ENCODE results near the gene TIMM17A.

The TIMM17A gene

DNA sequence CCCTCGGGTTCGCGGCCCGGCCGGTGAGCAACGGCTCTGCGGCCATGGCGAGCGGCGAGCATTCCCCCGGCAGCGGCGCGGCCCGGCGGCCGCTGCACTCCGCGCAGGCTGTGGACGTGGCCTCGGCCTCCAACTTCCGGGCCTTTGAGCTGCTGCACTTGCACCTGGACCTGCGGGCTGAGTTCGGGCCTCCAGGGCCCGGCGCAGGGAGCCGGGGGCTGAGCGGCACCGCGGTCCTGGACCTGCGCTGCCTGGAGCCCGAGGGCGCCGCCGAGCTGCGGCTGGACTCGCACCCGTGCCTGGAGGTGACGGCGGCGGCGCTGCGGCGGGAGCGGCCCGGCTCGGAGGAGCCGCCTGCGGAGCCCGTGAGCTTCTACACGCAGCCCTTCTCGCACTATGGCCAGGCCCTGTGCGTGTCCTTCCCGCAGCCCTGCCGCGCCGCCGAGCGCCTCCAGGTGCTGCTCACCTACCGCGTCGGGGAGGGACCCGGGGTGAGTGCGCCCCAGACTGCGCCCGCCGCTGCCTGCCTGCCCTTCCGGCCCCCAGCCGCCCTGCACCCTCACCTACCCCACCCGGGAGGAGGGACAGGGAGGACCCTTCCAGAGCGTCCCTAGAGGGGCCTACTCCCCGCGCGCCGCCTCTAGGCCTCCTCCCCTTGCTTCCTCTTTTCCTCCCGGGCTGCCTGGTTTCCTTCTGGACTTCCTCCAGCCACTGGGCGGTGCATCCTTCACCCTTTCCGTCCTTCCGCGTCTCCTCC is 27.5 kb downstream of the TIMM17A start, which contains the start of gene RNPEP:
Gene RNPEP (plus strand): TSS at position 26 of the 757 bp plus-strand sequence. CDS start 19 bp downstream, at position 45.
- peak within 1 kb of the TSS; percentile 91 for H3K4me3 ChIP-seq (ENCODE audit: low read depth, low read length)
- TF ChIP-seq, protein P1, sequence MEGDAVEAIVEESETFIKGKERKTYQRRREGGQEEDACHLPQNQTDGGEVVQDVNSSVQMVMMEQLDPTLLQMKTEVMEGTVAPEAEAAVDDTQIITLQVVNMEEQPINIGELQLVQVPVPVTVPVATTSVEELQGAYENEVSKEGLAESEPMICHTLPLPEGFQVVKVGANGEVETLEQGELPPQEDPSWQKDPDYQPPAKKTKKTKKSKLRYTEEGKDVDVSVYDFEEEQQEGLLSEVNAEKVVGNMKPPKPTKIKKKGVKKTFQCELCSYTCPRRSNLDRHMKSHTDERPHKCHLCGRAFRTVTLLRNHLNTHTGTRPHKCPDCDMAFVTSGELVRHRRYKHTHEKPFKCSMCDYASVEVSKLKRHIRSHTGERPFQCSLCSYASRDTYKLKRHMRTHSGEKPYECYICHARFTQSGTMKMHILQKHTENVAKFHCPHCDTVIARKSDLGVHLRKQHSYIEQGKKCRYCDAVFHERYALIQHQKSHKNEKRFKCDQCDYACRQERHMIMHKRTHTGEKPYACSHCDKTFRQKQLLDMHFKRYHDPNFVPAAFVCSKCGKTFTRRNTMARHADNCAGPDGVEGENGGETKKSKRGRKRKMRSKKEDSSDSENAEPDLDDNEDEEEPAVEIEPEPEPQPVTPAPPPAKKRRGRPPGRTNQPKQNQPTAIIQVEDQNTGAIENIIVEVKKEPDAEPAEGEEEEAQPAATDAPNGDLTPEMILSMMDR (IDR thresholded peaks at IDR 0.05; ENCODE audit: low read depth, low read length, missing control alignments): no peak
- DNase-seq (ENCODE audit: low read depth): no peak

DNA sequence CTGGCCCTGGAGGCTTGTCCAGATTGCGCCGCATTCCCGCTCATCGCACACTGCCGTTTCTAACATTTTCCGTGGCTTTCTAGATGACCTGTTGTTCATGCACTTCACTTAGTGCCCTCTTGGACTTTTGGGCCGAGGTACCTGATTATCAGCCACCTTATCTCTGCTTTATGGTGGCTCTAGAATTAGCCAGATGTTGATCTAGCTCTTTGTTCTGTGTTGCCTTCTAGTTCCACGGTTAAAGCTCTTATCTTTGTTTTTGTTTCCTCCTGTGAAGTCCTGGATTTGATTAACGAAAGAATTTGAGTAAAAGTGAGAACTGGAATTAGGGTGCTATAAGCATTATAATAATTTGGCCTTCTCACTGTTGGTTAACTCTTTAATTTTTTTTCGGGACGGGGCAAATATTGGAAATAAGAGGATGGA is 28.1 kb downstream of the TIMM17A start:
- DNase-seq (ENCODE audit: low read depth): no peak
- H3K4me3 ChIP-seq (ENCODE audit: low read depth, low read length): peak overlapping the region; percentile 91
- TF ChIP-seq, protein P1 (IDR thresholded peaks at IDR 0.05; ENCODE audit: low read depth, low read length, missing control alignments): peak; percentile 31

DNA sequence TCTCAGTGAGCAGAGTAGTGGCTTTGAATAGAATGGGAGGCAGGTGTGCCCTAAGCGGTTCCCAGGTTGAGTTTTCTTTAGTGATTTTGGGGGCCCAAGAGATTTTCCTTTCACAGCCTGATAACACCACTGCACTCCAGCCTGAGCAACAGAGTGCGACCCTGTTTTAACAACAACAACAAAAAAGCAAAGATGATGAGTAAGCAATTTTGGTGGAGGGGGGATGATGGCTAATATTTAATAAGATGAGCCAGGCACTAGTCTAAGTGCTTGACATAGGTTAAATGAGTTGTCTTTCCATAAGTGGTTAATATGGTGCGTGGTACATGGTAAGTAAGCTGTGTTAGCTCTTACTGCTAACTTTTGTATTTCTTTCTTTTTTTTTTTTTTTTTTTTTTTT is 29.1 kb downstream of the TIMM17A start:
- no peak overlapping the region for H3K4me3 ChIP-seq (ENCODE audit: low read depth, low read length)
- DNase-seq (ENCODE audit: low read depth): no peak
- TF ChIP-seq, protein P1 (IDR thresholded peaks at IDR 0.05; ENCODE audit: low read depth, low read length, missing control alignments): no peak

DNA sequence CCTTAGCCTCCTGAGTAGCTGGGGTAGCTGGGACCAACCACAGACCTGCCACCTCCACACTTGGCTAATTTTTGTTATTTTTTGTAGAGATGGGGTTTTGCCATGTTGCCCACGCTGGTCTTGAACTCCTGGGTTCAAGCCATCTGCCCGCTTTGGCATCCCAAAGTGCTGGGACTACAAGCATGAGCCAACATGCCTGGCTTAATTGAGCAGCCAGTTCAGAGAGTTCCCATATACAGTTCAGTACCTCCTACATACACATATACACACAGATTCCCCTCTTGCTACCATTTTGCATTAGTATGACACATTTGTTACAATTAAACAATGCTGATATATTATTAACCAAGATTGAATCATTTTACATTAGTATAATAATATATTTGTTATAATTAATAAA is 30.1 kb downstream of the TIMM17A start:
- no peak overlapping the region for H3K4me3 ChIP-seq (ENCODE audit: low read depth, low read length)
- DNase-seq (ENCODE audit: low read depth): no peak

DNA sequence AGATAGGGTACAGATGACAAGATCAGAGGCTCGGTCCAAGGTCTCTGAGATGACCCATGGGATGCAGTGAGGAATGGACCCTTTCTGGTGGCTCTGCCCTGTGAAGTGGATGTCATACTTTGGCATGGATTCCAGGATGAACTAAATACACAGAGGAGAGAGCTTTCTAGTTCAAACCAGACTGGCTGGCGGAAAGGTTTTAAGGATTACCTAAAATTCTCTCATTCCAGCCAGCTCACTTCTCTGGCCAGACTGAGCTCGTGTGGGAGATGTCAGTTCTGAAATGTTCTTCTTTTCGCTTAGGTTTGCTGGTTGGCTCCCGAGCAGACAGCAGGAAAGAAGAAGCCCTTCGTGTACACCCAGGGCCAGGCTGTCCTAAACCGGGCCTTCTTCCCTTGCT is 33.3 kb downstream of the TIMM17A start:
- TF ChIP-seq, protein P1 (IDR thresholded peaks at IDR 0.05; ENCODE audit: low read depth, low read length, missing control alignments): no peak
- DNase-seq (ENCODE audit: low read depth): no peak
- H3K4me3 ChIP-seq (ENCODE audit: low read depth, low read length): no peak overlapping the region

More for the DNA sequence above, 30.1 kb downstream of the TIMM17A start:
- TF ChIP-seq, protein P1 (IDR thresholded peaks at IDR 0.05; ENCODE audit: low read depth, low read length, missing control alignments): no peak

DNA sequence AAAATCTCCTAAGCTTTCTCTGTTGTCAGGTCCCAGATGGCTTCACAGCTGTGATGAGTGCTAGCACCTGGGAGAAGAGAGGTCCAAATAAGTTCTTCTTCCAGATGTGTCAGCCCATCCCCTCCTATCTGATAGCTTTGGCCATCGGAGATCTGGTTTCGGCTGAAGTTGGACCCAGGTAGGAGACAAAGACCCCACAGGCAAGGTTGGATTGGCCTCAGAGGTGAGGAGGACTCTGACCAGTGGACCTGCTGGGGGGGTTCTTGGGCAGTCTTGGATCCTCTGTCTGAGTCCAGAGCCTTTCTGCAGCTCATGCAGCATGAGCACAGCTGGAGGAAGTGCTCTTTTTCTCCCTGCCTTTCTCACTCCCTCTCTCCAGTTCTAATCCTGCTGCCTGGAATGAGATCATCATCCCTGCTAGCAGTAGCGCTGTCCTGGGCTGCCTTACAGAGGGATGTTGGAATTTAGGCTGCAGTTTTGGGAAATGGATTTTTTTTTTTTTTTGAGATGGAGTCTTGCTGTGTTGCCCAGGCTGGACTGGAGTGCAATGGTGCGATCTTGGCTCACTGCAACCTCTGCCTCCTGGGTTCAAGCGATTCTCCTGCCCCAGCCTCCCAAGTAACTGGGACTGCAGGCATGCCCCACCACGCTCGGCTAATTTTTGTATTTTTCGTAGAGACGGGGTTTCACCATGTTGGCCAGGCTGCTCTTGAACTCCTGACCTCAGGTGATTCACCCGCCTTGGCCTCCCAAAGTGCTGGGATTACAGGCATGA is 34.2 kb downstream of the TIMM17A start:
- no peak overlapping the region for H3K4me3 ChIP-seq (ENCODE audit: low read depth, low read length)
- no peak for DNase-seq (ENCODE audit: low read depth)
- TF ChIP-seq, protein P1 (IDR thresholded peaks at IDR 0.05; ENCODE audit: low read depth, low read length, missing control alignments): no peak
